ENCODE measurements around the gene ZNF576. TPM values are rescaled to one million over a fixed set of nuclear protein-coding genes. Genes with fewer than 3 reads are reported as not detected.
"Not testable (repeated sequence)": the region's sequence is repeated elsewhere in the genome, so short reads cannot be mapped to it uniquely, and the experiment has no call there.

Gene ZNF576
- total RNA-seq, 2 donors from 2014 or later: 10.7 to 12.3 TPM

DNA sequence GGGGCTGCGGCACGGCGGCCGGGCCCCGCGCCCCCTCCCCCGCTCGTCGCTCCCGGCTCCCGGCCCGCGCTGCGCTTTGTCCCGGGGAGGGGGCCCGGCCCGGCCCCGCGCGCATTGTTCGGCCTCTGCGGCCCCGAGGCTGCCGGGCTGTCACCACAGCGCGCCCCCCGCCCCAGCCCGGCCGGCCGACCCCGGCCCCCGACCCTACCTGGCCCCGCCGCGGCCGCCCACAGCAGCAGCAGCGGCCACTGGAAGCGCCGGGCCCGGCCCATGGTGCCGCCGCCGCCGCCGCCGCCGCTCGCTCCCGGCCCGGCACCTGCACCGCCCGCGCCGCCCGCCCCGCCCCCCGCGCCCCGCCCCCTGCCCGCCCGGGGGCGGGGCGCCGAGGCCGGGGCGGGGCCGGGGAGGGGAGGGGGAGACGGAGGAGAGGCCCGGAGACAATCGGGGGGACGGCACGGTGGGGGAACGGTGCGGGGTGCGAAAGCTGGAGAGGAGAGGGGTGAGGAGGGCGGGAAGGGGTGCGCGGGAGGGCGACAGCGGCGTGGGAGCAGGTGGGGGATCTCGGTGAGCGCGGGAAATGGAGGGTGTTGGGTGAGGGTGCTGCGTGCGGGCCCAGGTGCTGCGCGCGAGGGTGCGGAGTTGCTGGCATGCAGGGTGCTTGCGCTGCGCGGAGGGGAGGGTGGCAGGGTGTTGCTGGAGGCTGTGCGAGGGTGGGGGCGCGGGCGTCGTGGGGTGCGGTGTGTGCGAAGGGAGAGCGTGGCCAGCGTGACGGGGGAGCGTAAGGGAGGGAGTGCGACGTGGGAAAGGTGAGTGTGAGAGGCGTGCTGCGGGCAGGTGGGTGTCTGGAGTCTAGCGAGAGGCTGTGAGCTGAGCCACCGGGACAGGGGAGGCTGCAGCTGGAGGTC, 43.4 kb downstream of the ZNF576 start, which contains the start of gene CADM4:
TSS of gene CADM4 (minus strand) at position 332 of the 905 bp plus-strand sequence. CDS start at position 272, 60 bp downstream.
- DNase-seq (no peak), ATAC-seq (peak; percentile 72 to 83)
- intact Hi-C loops (cut with DNase I): no loop called here

DNA sequence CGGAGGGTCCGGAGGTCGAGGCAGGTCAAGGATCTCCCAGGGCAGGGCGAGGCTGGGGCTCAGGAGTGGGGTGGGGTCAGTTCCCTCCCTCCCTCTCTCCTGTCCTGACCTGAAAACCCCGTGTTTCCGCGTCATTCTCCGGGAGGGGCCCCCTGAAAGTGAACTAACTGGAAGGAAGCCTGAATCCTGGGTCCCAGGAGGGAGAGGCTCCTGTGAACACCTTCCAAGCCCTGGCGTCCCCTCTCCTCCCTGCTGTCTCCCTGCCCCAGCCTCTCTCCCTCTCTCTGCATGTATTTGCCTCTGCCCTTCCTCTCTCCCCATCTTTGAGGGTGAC, 44.0 kb downstream of the ZNF576 start:
- ATAC-seq (no peak), DNase-seq (no peak)
- intact Hi-C loops (cut with DNase I): no loop called here

DNA sequence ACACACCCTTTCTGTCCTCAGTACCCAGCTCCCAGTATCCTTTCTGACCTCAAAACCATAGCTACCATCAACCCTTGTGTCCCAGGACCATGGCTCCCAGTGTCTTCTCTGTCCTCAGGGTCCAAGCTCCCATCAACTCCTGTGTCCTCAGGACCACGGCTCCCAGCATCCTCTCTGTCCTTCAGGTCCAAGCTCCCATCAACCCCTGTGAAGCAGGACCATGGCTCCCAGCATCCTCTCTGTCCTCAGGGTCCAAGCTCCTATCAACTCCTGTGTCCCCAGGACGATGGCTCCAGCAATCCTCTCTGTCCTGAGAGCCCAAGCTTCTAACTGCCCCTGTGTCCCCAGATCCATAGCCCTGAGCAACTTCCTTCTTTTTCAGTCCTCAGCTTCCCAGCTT, 44.9 kb downstream of the ZNF576 start:
- DNase-seq (no peak), ATAC-seq (no peak)
- intact Hi-C loops (cut with DNase I): no loop called here

- DNase-seq: no peak
- ATAC-seq: no peak
- intact Hi-C loops (cut with DNase I): no loop called here
These were observed 46.1 kb downstream of the ZNF576 start for GRCh38 chr19:43642531-43642930.

- DNase-seq (no peak), ATAC-seq (no peak)
- intact Hi-C loops (cut with DNase I): no loop called here
These were observed 46.9 kb downstream of the ZNF576 start for GRCh38 chr19:43643326-43643725.

- intact Hi-C loops (cut with DNase I): no loop called here
- DNase-seq (no peak), ATAC-seq (no peak)
These were observed 47.8 kb downstream of the ZNF576 start for GRCh38 chr19:43644181-43644580.

GRCh38 chr19:43648633-43649032, 52.2 kb downstream of the ZNF576 start:
- intact Hi-C loops (cut with DNase I): no loop called here
- ATAC-seq (no peak), DNase-seq (no peak)

GRCh38 chr19:43649514-43649913, 53.1 kb downstream of the ZNF576 start:
- ATAC-seq: no peak
- no peak for DNase-seq
- intact Hi-C loops (cut with DNase I): no loop called here

- intact Hi-C loops (cut with DNase I): loop anchor here (5.0 to 10.0 kb wide), 3 partner anchors 95 to 205 kb away; no protein-coding TSS in a partner anchor
- not testable (repeated sequence) for ATAC-seq, DNase-seq
These were observed 53.9 kb downstream of the ZNF576 start for GRCh38 chr19:43650276-43650675.

Other genes with a start within 250 kb of the ZNF576 start
- gene CD177, start 242.9 kb upstream of the ZNF576 start, total RNA-seq: 1 to 10 TPM in 1 of 2 donors, under 1 TPM in 1; 0.27 to 1.1 TPM
- gene TEX101, start 181.7 kb upstream of the ZNF576 start, total RNA-seq: not detected
- gene LYPD3, start 131.0 kb upstream of the ZNF576 start, total RNA-seq: under 1 TPM; 0.35 to 0.42 TPM
- 1 to 10 TPM; 7.3 to 7.4 TPM for gene PHLDB3, start 91.8 kb upstream of the ZNF576 start, total RNA-seq
- gene ETHE1, start 69.4 kb upstream of the ZNF576 start, total RNA-seq: 10 to 100 TPM; 13.7 to 17.9 TPM
- gene ZNF575, start 63.4 kb upstream of the ZNF576 start, total RNA-seq: 1 to 10 TPM; 1.1 to 1.6 TPM
- 10 to 100 TPM; 14.0 to 17.4 TPM for gene XRCC1, start 21.1 kb upstream of the ZNF576 start, total RNA-seq
- 1 to 10 TPM; 3.2 to 4.0 TPM for gene PINLYP, start 20.8 kb upstream of the ZNF576 start, total RNA-seq
- gene IRGQ, start 461 bp upstream of the ZNF576 start, total RNA-seq: 10 to 100 TPM; 18.3 to 27.8 TPM
- under 1 TPM; 0.10 to 0.18 TPM for gene SRRM5, start 15.5 kb downstream of the ZNF576 start, total RNA-seq
- 10 to 100 TPM; 34.2 to 38.7 TPM for gene ZNF428, start 23.0 kb downstream of the ZNF576 start, total RNA-seq
- 10 to 100 TPM; 10.1 to 13.7 TPM for gene CADM4, start 43.3 kb downstream of the ZNF576 start, total RNA-seq
- gene PLAUR, start 73.6 kb downstream of the ZNF576 start, total RNA-seq: 10 to 100 TPM in 1 of 2 donors, 1 to 10 TPM in 1; 8.9 to 19.2 TPM
- gene IRGC, start 119.5 kb downstream of the ZNF576 start, total RNA-seq: not detected
- 10 to 100 TPM; 19.4 to 22.1 TPM for gene SMG9, start 158.4 kb downstream of the ZNF576 start, total RNA-seq
- gene KCNN4, start 184.4 kb downstream of the ZNF576 start, total RNA-seq: 1 to 10 TPM in 1 of 2 donors, under 1 TPM in 1; 0.71 to 1.4 TPM
- gene LYPD5, start 205.9 kb downstream of the ZNF576 start, total RNA-seq: 1 to 10 TPM; 1.3 to 2.1 TPM
- 10 to 100 TPM in 1 of 2 donors, 1 to 10 TPM in 1; 9.5 to 10.7 TPM for gene ZNF283, start 230.7 kb downstream of the ZNF576 start, total RNA-seq

Data from left cardiac atrium (tissue), 4 donors.